SU-DHL-6 (cell line): ENCODE measurements around the gene KRTAP19-6.

Source experiments
- CTCF ChIP-seq: fragments of 200-600 bp; sonication (generic); IDR thresholded peaks from one replicate; pipeline ENCODE4 v1.5.1; 2017; ENCODE audit warnings: antibody characterized with exemption, mild to moderate bottlenecking, low read length, moderate library complexity; ENCODE audit not compliant: insufficient read depth, poor library complexity, severe bottlenecking
- EZH2phosphoT487 ChIP-seq: fragments of 200-600 bp; sonication (generic), shearing (Covaris generic); conservative IDR thresholded peaks from 2 replicates; pipeline ENCODE4 v1.6.1; 2018; ENCODE audit warnings: mild to moderate bottlenecking, antibody characterized with exemption, low read length, moderate library complexity, mixed read lengths

- TF ChIP-seq EZH2phosphoT487 (no peak), CTCF (no peak)
Observed at GRCh38 chr21:30491963-30492428, 49.7 kb downstream of the KRTAP19-6 start, which contains the start of gene KRTAP19-3.
